IPS DF 4.7 (cell line): ENCODE measurements around the gene CACHD1.

Experiments used
- DNase-seq: peaks from one replicate; pipeline ENCODE4 v3.0.0-alpha.2; 2013; ENCODE audit warnings: low spot score; ENCODE audit errors: extremely low read depth

CACHD1 gene

GRCh38 chr1:64549464-64550239 lies 79.7 kb downstream of the CACHD1 start:
- no peak for DNase-seq

GRCh38 chr1:64550510-64550909 lies 80.6 kb downstream of the CACHD1 start:
- DNase-seq: no peak

- DNase-seq: no peak
Measured at GRCh38 chr1:64550946-64551605, 81.1 kb downstream of the CACHD1 start.

- no peak for DNase-seq
Measured at GRCh38 chr1:64553285-64553684, 83.4 kb downstream of the CACHD1 start.

GRCh38 chr1:64555947-64556346 lies 86.0 kb downstream of the CACHD1 start:
- no peak for DNase-seq

- DNase-seq: no peak
Measured at GRCh38 chr1:64561993-64562392, 92.1 kb downstream of the CACHD1 start.

- no peak for DNase-seq
Measured at GRCh38 chr1:64563958-64564565, 94.1 kb downstream of the CACHD1 start.

- no peak for DNase-seq
Measured at GRCh38 chr1:64564891-64565290, 95.0 kb downstream of the CACHD1 start.

- DNase-seq: no peak
Measured at GRCh38 chr1:64567426-64568170, 97.7 kb downstream of the CACHD1 start.

GRCh38 chr1:64568171-64568450 lies 98.2 kb downstream of the CACHD1 start:
- no peak for DNase-seq

GRCh38 chr1:64569411-64569810 lies 99.5 kb downstream of the CACHD1 start:
- DNase-seq: no peak

GRCh38 chr1:64570267-64570855 lies 100.4 kb downstream of the CACHD1 start:
- no peak for DNase-seq

GRCh38 chr1:64572222-64572900 lies 102.4 kb downstream of the CACHD1 start:
- DNase-seq: no peak

- DNase-seq: no peak
Measured at GRCh38 chr1:64574301-64574700, 104.4 kb downstream of the CACHD1 start.

GRCh38 chr1:64575881-64576676 lies 106.2 kb downstream of the CACHD1 start:
- DNase-seq: no peak

GRCh38 chr1:64578270-64578973 lies 108.5 kb downstream of the CACHD1 start:
- DNase-seq: no peak

- DNase-seq: no peak
Measured at GRCh38 chr1:64579767-64580166, 109.8 kb downstream of the CACHD1 start.

GRCh38 chr1:64581135-64581842 lies 111.4 kb downstream of the CACHD1 start:
- no peak for DNase-seq

GRCh38 chr1:64581843-64582185 lies 111.9 kb downstream of the CACHD1 start:
- no peak for DNase-seq
